CD4-positive, alpha-beta T cell (primary cell): ENCODE results near the gene SLAMF7. TPM values are rescaled to one million over a fixed set of nuclear protein-coding genes. Genes with fewer than 3 reads are reported as not detected.

Experiments
- ATAC-seq: fragments of 200-7000 bp; cut with Tn5 transposase; one replicate; pipeline ENCODE4 v1.10.0; 2022; ENCODE audit warnings: mild to moderate bottlenecking; ENCODE audit not compliant: poor library complexity
- CTCF ChIA-PET: fragments of 350-600 bp; sonication (Branson Sonifier 250); formaldehyde crosslinking; loops from one replicate; lab custom pipeline; 2021; ENCODE audit warnings: antibody characterized with exemption, inconsistent platforms; lab: Charles Lee
- POLR2A ChIA-PET: fragments of 350-600 bp; sonication (Branson Sonifier 250); formaldehyde crosslinking; loops from one replicate; lab custom pipeline; 2021; ENCODE audit warnings: antibody characterized with exemption, inconsistent platforms; lab: Charles Lee
- DNase-seq, 14 experiments: peaks; one replicate each; pipeline ENCODE4 v3.0.0-alpha.2; 2013 to 2020; ENCODE audit warnings: mixed read lengths in 2 of 14
- H3K27ac ChIP-seq, 2 donors: one replicate each; pipeline versions ENCODE4 v1.5.1 to v1.7.0; 2013; ENCODE audit warnings: low read length in 2 of 2, low read depth in 1 of 2, mild to moderate bottlenecking in 1 of 2
- H3K27me3 ChIP-seq, 2 experiments: 1 replicate in 1 of 2; 2 replicates in 1 of 2; pipeline versions ENCODE4 v1.6.1 to v1.7.0; 2013; ENCODE audit warnings: low read length in 2 of 2, control low read depth in 1 of 2, mild to moderate bottlenecking in 1 of 2, moderate library complexity in 1 of 2; ENCODE audit not compliant: insufficient read depth in 2 of 2, control insufficient read depth in 1 of 2
- H3K36me3 ChIP-seq: one replicate; pipeline ENCODE4 v1.6.1; 2013; ENCODE audit warnings: low read length, control low read depth; ENCODE audit not compliant: insufficient read depth
- H3K4me1 ChIP-seq: one replicate; pipeline ENCODE4 v1.6.1; 2013; ENCODE audit warnings: low read length, control low read depth; ENCODE audit not compliant: insufficient read depth
- H3K4me3 ChIP-seq: one replicate; pipeline ENCODE4 v1.5.1; 2013; ENCODE audit warnings: mild to moderate bottlenecking, low read length, moderate library complexity
- H3K9me3 ChIP-seq, 2 experiments: 1 replicate in 1 of 2; 2 replicates in 1 of 2; pipeline versions ENCODE4 v1.6.1 to v1.7.0; 2013; ENCODE audit warnings: low read length in 2 of 2, mild to moderate bottlenecking in 2 of 2, control low read depth in 1 of 2, moderate library complexity in 1 of 2; ENCODE audit not compliant: control insufficient read depth in 1 of 2, insufficient read depth in 1 of 2
- H3K27ac Mint-ChIP-seq: one replicate; pipeline ENCODE4 v1.8.0; 2020; ENCODE audit warnings: mixed read lengths
- H3K27me3 Mint-ChIP-seq: one replicate; pipeline ENCODE4 v1.8.0; 2021; ENCODE audit warnings: mixed read lengths
- H3K36me3 Mint-ChIP-seq: one replicate; pipeline ENCODE4 v1.8.0; 2021; ENCODE audit warnings: low read depth, mixed read lengths
- H3K4me1 Mint-ChIP-seq: one replicate; pipeline ENCODE4 v1.8.0; 2021; ENCODE audit warnings: low read depth, mixed read lengths
- H3K4me3 Mint-ChIP-seq: one replicate; pipeline ENCODE4 v1.8.0; 2020; ENCODE audit warnings: mild to moderate bottlenecking, mixed read lengths
- H3K9me3 Mint-ChIP-seq: one replicate; pipeline ENCODE4 v1.8.0; 2020; ENCODE audit warnings: mixed read lengths
- intact Hi-C, 2 experiments: fragments of 100-400 bp; cut with DNase I in 1 of 2; cut with micrococcal nuclease in 1 of 2; formaldehyde crosslinking; loops; one replicate each; pipeline versions ENCODE4 v1.15.1 to v1.9.0; 2023 to 2025; cut with DNase I, micrococcal nuclease
- total RNA-seq, 174 experiments: library from RNA in 2 of 174; stranded (reverse) in 2 of 174; gene quantifications; one replicate each; pipeline ENCODE4 v1.2.3 and lab custom pipeline; 2021 to 2026
- TF ChIP-seq, protein P1 (sequence below): fragments of 200-600 bp; IDR thresholded peaks from one replicate; pipeline ENCODE4 v1.8.0; 2022; ENCODE audit warnings: antibody characterized with exemption, mild to moderate bottlenecking

SLAMF7 gene
- total RNA-seq, 2 experiments from 2014 or later: 0.69 to 0.78 TPM

- H3K27me3 Mint-ChIP-seq: no peaks in the 10 kb centered on the region
- H3K4me1 Mint-ChIP-seq: peaks cover 17% of the 10 kb centered on the region
Measured at GRCh38 chr1:160745551-160745950, 6.5 kb downstream of the SLAMF7 start.

DNA sequence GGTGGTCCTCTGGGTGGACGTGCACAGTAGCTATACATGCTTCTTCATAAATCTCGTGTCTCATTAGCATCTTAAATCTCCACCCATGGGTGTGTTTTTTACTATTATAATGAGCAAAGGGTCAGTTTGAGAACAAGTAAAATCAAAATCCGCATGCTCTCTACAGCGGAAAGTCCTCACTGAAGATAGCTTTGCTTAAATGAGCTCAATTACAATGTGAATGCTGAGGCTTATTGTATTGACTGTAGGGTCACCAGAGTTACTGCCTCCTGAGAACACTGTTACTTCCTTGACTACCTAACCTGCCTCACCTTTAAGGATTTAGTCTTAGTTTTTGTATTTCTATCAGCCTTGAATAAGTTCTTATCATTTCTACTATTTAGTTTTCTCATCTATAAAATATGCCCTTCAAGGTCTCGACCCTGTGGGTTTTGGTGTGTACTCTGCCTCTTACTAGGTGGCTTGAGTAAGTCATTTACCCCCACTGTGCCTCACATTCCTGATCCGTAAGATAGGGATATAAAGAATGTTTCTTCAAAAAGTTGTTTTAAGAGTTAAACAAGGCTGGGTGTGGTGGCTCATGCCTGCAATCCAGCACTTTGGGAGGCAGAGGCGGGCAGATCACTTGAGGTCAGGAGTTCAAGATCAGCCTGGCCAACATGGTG is 7.9 kb downstream of the SLAMF7 start:
- Mint-ChIP-seq H3K27me3 (no peaks in the 10 kb centered on the region), H3K4me1 (peaks cover 21% of the 10 kb centered on the region), H3K9me3 (no peaks in the 10 kb centered on the region), H3K4me3 (no peak overlapping the region), H3K27ac (no peak overlapping the region), H3K36me3 (no peaks in the 10 kb centered on the region)
- ATAC-seq (no peak), DNase-seq (no peak)
- H3K4me3 ChIP-seq: no peak overlapping the region
- ChIA-PET CTCF (no interaction called here), POLR2A (no interaction called here)
- no peaks in the 10 kb centered on the region for H3K36me3 ChIP-seq
- peaks cover 36% of the 10 kb centered on the region for H3K4me1 ChIP-seq
- intact Hi-C loops: no loop called here
- TF ChIP-seq, protein P1, sequence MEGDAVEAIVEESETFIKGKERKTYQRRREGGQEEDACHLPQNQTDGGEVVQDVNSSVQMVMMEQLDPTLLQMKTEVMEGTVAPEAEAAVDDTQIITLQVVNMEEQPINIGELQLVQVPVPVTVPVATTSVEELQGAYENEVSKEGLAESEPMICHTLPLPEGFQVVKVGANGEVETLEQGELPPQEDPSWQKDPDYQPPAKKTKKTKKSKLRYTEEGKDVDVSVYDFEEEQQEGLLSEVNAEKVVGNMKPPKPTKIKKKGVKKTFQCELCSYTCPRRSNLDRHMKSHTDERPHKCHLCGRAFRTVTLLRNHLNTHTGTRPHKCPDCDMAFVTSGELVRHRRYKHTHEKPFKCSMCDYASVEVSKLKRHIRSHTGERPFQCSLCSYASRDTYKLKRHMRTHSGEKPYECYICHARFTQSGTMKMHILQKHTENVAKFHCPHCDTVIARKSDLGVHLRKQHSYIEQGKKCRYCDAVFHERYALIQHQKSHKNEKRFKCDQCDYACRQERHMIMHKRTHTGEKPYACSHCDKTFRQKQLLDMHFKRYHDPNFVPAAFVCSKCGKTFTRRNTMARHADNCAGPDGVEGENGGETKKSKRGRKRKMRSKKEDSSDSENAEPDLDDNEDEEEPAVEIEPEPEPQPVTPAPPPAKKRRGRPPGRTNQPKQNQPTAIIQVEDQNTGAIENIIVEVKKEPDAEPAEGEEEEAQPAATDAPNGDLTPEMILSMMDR: no peak
- no peaks in the 10 kb centered on the region for H3K27me3 ChIP-seq
- no peak overlapping the region for H3K27ac ChIP-seq
- H3K9me3 ChIP-seq: no peaks in the 10 kb centered on the region

More at GRCh38 chr1:160745551-160745950, 6.5 kb downstream of the SLAMF7 start:
- H3K27me3 ChIP-seq: no peaks in the 10 kb centered on the region
- Mint-ChIP-seq H3K4me3 (no peak overlapping the region), H3K27ac (no peak overlapping the region), H3K9me3 (no peaks in the 10 kb centered on the region), H3K36me3 (no peaks in the 10 kb centered on the region)
- ATAC-seq (no peak), DNase-seq (no peak)
- peaks cover 45% of the 10 kb centered on the region for H3K4me1 ChIP-seq
- no peak overlapping the region for H3K27ac ChIP-seq
- intact Hi-C loops: no loop called here
- H3K36me3 ChIP-seq: no peaks in the 10 kb centered on the region
- POLR2A ChIA-PET: interaction anchor here (1.2 kb wide), 1 partner anchor 8 kb away, joined by 3 read pairs; no protein-coding TSS in a partner anchor
- CTCF ChIA-PET: no interaction called here
- TF ChIP-seq, protein P1: no peak
- H3K9me3 ChIP-seq: no peaks in the 10 kb centered on the region
- H3K4me3 ChIP-seq: no peak overlapping the region

GRCh38 chr1:160747717-160748116 is 8.7 kb downstream of the SLAMF7 start:
- H3K4me3 ChIP-seq: no peak overlapping the region
- H3K36me3 Mint-ChIP-seq: no peaks in the 10 kb centered on the region
- TF ChIP-seq, protein P1: no peak
- ATAC-seq (no peak), DNase-seq (no peak)
- ChIA-PET POLR2A (no interaction called here), CTCF (interaction anchor here (1.7 kb wide), 1 partner anchor 21 kb away, joined by 5 read pairs; no protein-coding TSS in a partner anchor)
- H3K4me3 Mint-ChIP-seq: no peak overlapping the region
- H3K9me3 ChIP-seq: no peaks in the 10 kb centered on the region
- H3K9me3 Mint-ChIP-seq: no peaks in the 10 kb centered on the region
- H3K4me1 Mint-ChIP-seq: peaks cover 21% of the 10 kb centered on the region
- H3K27me3 Mint-ChIP-seq: no peaks in the 10 kb centered on the region
- H3K27ac ChIP-seq: no peak overlapping the region
- H3K27me3 ChIP-seq: no peaks in the 10 kb centered on the region
- no peaks in the 10 kb centered on the region for H3K36me3 ChIP-seq
- intact Hi-C loops: no loop called here
- no peak overlapping the region for H3K27ac Mint-ChIP-seq
- peaks cover 29% of the 10 kb centered on the region for H3K4me1 ChIP-seq
